ENCODE results near the gene ATP8A2.

DNA sequence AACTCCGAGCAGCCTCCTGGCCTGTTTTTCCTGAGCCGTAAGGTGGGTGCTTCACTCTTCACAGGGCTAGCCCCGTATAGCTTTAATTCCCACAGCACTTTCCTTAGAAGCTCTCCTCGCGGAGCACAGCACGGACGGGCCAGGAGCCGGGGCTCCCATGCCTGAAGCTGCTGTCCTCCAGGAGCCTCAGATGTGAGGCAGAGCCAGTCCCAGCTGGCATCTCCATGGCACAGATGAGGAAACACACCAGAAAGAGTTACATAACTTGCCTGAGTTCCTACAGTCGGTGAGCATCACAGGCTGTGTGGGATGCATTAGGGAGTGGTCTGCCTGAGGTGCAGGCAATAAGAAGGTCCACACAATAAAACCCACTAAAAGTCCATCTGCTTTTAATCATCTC lies 118.5 kb downstream of the ATP8A2 start:
- TF ChIP-seq POLR2A (IDR thresholded peaks at IDR 0.05; ENCODE audit: extremely low read depth, insufficient read length) (no peak), MYC (IDR thresholded peaks at IDR 0.05; ENCODE audit: low read depth, low read length) (no peak)
- TF ChIP-seq, protein P1, sequence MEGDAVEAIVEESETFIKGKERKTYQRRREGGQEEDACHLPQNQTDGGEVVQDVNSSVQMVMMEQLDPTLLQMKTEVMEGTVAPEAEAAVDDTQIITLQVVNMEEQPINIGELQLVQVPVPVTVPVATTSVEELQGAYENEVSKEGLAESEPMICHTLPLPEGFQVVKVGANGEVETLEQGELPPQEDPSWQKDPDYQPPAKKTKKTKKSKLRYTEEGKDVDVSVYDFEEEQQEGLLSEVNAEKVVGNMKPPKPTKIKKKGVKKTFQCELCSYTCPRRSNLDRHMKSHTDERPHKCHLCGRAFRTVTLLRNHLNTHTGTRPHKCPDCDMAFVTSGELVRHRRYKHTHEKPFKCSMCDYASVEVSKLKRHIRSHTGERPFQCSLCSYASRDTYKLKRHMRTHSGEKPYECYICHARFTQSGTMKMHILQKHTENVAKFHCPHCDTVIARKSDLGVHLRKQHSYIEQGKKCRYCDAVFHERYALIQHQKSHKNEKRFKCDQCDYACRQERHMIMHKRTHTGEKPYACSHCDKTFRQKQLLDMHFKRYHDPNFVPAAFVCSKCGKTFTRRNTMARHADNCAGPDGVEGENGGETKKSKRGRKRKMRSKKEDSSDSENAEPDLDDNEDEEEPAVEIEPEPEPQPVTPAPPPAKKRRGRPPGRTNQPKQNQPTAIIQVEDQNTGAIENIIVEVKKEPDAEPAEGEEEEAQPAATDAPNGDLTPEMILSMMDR (IDR thresholded peaks at IDR 0.05; ENCODE audit: low read depth, low read length) = no peak
- TF ChIP-seq, protein P2, sequence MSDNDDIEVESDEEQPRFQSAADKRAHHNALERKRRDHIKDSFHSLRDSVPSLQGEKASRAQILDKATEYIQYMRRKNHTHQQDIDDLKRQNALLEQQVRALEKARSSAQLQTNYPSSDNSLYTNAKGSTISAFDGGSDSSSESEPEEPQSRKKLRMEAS (IDR thresholded peaks at IDR 0.05; ENCODE audit: low read depth, low read length) = no peak

Measured in NB4 (cell line).